ENCODE results near the gene ACACA.

ACACA gene

DNA sequence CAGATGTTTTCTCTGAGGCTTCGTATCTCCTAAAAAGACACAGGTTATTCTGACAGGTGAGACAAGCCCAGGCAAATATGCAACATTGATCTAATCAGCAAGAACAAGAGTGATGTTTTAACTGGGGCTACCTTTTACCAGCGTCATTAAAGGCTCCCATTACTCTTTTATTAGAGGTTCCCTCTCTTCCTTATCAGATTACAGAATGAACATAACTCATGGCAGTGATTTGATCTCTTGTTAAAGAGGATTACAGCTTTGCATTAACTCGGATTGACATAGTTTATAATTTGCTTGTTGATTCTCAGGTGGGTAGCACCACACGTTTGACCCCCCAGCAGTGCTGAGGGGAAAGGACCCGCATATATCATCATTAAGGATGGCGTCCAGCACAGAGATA lies 367.4 kb downstream of the ACACA start:
- DNase-seq (ENCODE audit: extremely low read depth, low read depth), result no peak
- TF ChIP-seq, protein P1, sequence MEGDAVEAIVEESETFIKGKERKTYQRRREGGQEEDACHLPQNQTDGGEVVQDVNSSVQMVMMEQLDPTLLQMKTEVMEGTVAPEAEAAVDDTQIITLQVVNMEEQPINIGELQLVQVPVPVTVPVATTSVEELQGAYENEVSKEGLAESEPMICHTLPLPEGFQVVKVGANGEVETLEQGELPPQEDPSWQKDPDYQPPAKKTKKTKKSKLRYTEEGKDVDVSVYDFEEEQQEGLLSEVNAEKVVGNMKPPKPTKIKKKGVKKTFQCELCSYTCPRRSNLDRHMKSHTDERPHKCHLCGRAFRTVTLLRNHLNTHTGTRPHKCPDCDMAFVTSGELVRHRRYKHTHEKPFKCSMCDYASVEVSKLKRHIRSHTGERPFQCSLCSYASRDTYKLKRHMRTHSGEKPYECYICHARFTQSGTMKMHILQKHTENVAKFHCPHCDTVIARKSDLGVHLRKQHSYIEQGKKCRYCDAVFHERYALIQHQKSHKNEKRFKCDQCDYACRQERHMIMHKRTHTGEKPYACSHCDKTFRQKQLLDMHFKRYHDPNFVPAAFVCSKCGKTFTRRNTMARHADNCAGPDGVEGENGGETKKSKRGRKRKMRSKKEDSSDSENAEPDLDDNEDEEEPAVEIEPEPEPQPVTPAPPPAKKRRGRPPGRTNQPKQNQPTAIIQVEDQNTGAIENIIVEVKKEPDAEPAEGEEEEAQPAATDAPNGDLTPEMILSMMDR (IDR thresholded peaks at IDR 0.05; ENCODE audit: low read depth, low read length, missing control alignments), result no peak

DNA sequence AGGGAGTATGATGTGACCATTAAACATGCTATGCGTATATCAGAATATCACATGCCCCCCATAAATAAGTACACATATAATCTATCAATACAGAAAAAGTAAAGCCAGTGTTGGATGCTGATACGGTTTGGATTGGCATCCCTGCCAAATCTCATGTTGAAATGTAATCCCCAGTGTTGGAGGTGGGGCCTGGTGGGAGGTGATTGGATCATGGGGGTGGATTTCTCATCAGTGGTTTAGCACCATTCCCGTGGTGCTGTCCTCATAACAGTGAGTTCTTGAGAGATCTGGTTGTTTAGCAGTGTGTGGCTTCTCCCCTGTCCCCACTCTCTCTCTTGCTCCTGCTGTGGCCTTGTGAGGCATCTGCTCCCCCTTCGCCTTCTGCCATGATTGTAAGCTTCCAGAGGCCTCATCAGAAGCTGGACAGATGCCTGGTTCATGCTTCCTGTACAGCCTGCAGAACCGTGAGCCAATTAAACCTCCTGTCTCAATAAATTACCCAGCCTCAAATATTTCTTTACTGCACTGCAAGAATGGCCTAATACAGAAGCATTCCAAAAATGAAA lies 369.0 kb downstream of the ACACA start:
- DNase-seq (ENCODE audit: extremely low read depth, low read depth), result no peak
- TF ChIP-seq, protein P1 (IDR thresholded peaks at IDR 0.05; ENCODE audit: low read depth, low read length, missing control alignments), result no peak
- H3K4me3 ChIP-seq (replicated peaks; ENCODE audit: low read depth, low read length), result no peak overlapping the region

More for the DNA sequence above, 367.4 kb downstream of the ACACA start:
- H3K4me3 ChIP-seq (replicated peaks; ENCODE audit: low read depth, low read length), result no peak overlapping the region
